Glomerular visceral epithelial cell (primary cell): Measurements from ENCODE around the gene ALK.

Experiments used
- DNase-seq: peaks from one replicate; pipeline ENCODE4 v3.0.0-alpha.2; 2016; ENCODE audit errors: extremely low spot score

ALK gene

GRCh38 chr2:29224693-29225551 lies 696.5 kb downstream of the ALK start:
- DNase-seq, result no peak

GRCh38 chr2:29223851-29224692 lies 697.3 kb downstream of the ALK start:
- peak; percentile 30 for DNase-seq

- no peak for DNase-seq
Observed at GRCh38 chr2:29223257-29223656, 698.1 kb downstream of the ALK start.

- no peak for DNase-seq
Observed at GRCh38 chr2:29222381-29223179, 698.8 kb downstream of the ALK start.

- DNase-seq, result no peak
Observed at GRCh38 chr2:29220506-29221270, 700.7 kb downstream of the ALK start.

- DNase-seq, result no peak
Observed at GRCh38 chr2:29219374-29219773, 702.0 kb downstream of the ALK start.

- no peak for DNase-seq
Observed at GRCh38 chr2:29218550-29219125, 702.7 kb downstream of the ALK start.

- DNase-seq, result no peak
Observed at GRCh38 chr2:29218071-29218470, 703.3 kb downstream of the ALK start.

- DNase-seq, result no peak
Observed at GRCh38 chr2:29216609-29216909, 704.8 kb downstream of the ALK start.

GRCh38 chr2:29215739-29216608 lies 705.4 kb downstream of the ALK start:
- no peak for DNase-seq

- no peak for DNase-seq
Observed at GRCh38 chr2:29215073-29215472, 706.3 kb downstream of the ALK start.

GRCh38 chr2:29213888-29214291 lies 707.5 kb downstream of the ALK start:
- DNase-seq, result no peak

- DNase-seq, result no peak
Observed at GRCh38 chr2:29212009-29212408, 709.4 kb downstream of the ALK start.

- no peak for DNase-seq
Observed at GRCh38 chr2:29209551-29209950, 711.8 kb downstream of the ALK start.

GRCh38 chr2:29207352-29208148 lies 713.8 kb downstream of the ALK start:
- DNase-seq, result no peak

- no peak for DNase-seq
Observed at GRCh38 chr2:29206941-29207340, 714.4 kb downstream of the ALK start.

GRCh38 chr2:29202819-29203495 lies 718.4 kb downstream of the ALK start:
- DNase-seq, result no peak

- no peak for DNase-seq
Observed at GRCh38 chr2:29201979-29202378, 719.4 kb downstream of the ALK start.
